Hepatocyte (in vitro differentiated cells): ENCODE measurements around the gene KCNMB1. TPM values are rescaled to one million over a fixed set of nuclear protein-coding genes. Genes with fewer than 3 reads are reported as not detected.

ENCODE experiments used
- DNase-seq: peaks from one replicate; pipeline ENCODE4 v3.0.0-alpha.2; 2016; ENCODE audit warnings: low spot score
- H2AFZ ChIP-seq: fragments of 200-600 bp; sonication (generic); 2 replicates; pipeline ENCODE4 v1.6.0; 2016; ENCODE audit warnings: antibody characterized with exemption, mild to moderate bottlenecking
- H3K27ac ChIP-seq: fragments of 200-600 bp; sonication (generic); 2 replicates; pipeline ENCODE4 v1.5.1; 2016; ENCODE audit warnings: mild to moderate bottlenecking
- H3K27me3 ChIP-seq: fragments of 200-600 bp; sonication (generic); 2 replicates; pipeline ENCODE4 v1.6.1; 2016
- H3K36me3 ChIP-seq: fragments of 200-600 bp; sonication (generic); replicated peaks from 2 replicates; pipeline ENCODE4 v1.5.1; 2016; ENCODE audit warnings: low read depth; ENCODE audit not compliant: insufficient read depth
- H3K4me1 ChIP-seq: fragments of 200-600 bp; sonication (generic); 2 replicates; pipeline ENCODE4 v1.5.1; 2016; ENCODE audit warnings: mild to moderate bottlenecking, moderate library complexity; ENCODE audit not compliant: insufficient read depth
- H3K4me2 ChIP-seq: fragments of 200-600 bp; sonication (generic); 2 replicates; pipeline ENCODE4 v1.6.0; 2016
- H3K4me3 ChIP-seq: fragments of 200-600 bp; sonication (generic); 2 replicates; pipeline ENCODE4 v1.5.1; 2016; ENCODE audit warnings: mild to moderate bottlenecking
- H3K79me2 ChIP-seq: fragments of 200-600 bp; sonication (generic); 2 replicates; pipeline ENCODE4 v1.6.0; 2017; ENCODE audit warnings: mild to moderate bottlenecking
- H3K9me2 ChIP-seq: fragments of 200-600 bp; sonication (generic); replicated peaks from 2 replicates; pipeline ENCODE4 v1.6.0; 2017; ENCODE audit warnings: mild to moderate bottlenecking; ENCODE audit not compliant: insufficient read depth
- H3K9me3 ChIP-seq: fragments of 200-600 bp; sonication (generic); 2 replicates; pipeline ENCODE4 v1.5.1; 2016; ENCODE audit warnings: low read depth, mild to moderate bottlenecking
- H4K20me1 ChIP-seq: fragments of 200-600 bp; sonication (generic); 2 replicates; pipeline ENCODE4 v1.6.0; 2016; ENCODE audit warnings: mild to moderate bottlenecking; ENCODE audit not compliant: insufficient read depth, poor library complexity, severe bottlenecking
- EZH2 ChIP-seq: fragments of 200-600 bp; sonication (generic); IDR thresholded peaks from 2 replicates; pipeline ENCODE4 v1.6.1; 2016; ENCODE audit warnings: antibody characterized with exemption, mild to moderate bottlenecking, borderline replicate concordance
- EZH2phosphoT487 ChIP-seq: fragments of 200-600 bp; sonication (generic); IDR thresholded peaks from one replicate; pipeline ENCODE4 v1.6.1; 2018; ENCODE audit warnings: antibody characterized with exemption, mild to moderate bottlenecking, low read depth, moderate library complexity; ENCODE audit not compliant: unreplicated experiment, severe bottlenecking
- WGBS: methylation state at CpG from one replicate; pipeline ENCODE4 v1.1.6; 2016; ENCODE audit warnings: low lambda C conversion rate; ENCODE audit errors: missing lambda C conversion rate; 5-methylcytosine and 5-hydroxymethylcytosine counted together
- polyA plus RNA-seq: library from polyadenylated mRNA; unstranded; fragments of >200 nt; fragmentation: Nextera tagmentation; extraction: Ambion mirVana; gene quantifications from 2 replicates; pipeline ENCODE4 v1.2.1, GENCODE V29; 2016
- total RNA-seq: library from RNA; depleted of rRNA; stranded (reverse); fragments of >200 nt; gene quantifications from 2 replicates; pipeline ENCODE4 v1.2.3, GENCODE V29; 2014
- TF ChIP-seq, protein P1 (sequence below): fragments of 200-600 bp; sonication (generic); IDR thresholded peaks from 2 replicates; pipeline ENCODE4 v1.5.1; 2016; ENCODE audit warnings: antibody characterized with exemption, mild to moderate bottlenecking; ENCODE audit not compliant: poor library complexity

The KCNMB1 gene
- total and polyA plus RNA-seq, 2 experiments from 2014 or later: 0.07 to 0.19 TPM

GRCh38 chr5:170327168-170327567 lies 62.0 kb downstream of the KCNMB1 start:
- TF ChIP-seq EZH2phosphoT487 (no peak), EZH2 (no peak)
- TF ChIP-seq, protein P1, sequence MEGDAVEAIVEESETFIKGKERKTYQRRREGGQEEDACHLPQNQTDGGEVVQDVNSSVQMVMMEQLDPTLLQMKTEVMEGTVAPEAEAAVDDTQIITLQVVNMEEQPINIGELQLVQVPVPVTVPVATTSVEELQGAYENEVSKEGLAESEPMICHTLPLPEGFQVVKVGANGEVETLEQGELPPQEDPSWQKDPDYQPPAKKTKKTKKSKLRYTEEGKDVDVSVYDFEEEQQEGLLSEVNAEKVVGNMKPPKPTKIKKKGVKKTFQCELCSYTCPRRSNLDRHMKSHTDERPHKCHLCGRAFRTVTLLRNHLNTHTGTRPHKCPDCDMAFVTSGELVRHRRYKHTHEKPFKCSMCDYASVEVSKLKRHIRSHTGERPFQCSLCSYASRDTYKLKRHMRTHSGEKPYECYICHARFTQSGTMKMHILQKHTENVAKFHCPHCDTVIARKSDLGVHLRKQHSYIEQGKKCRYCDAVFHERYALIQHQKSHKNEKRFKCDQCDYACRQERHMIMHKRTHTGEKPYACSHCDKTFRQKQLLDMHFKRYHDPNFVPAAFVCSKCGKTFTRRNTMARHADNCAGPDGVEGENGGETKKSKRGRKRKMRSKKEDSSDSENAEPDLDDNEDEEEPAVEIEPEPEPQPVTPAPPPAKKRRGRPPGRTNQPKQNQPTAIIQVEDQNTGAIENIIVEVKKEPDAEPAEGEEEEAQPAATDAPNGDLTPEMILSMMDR: no peak
- Histone ChIP-seq H3K27me3 (no peaks in the 10 kb centered on the region), H3K4me2 (no peak overlapping the region), H3K4me3 (no peak overlapping the region), H3K36me3 (no peaks in the 10 kb centered on the region), H3K9me3 (no peaks in the 10 kb centered on the region), H3K9me2 (no peaks in the 10 kb centered on the region), H2AFZ (no peak overlapping the region), H3K27ac (no peak overlapping the region), H4K20me1 (no peaks in the 10 kb centered on the region), H3K4me1 (no peaks in the 10 kb centered on the region), H3K79me2 (no peaks in the 10 kb centered on the region)
- WGBS: 81% methylated on average over 4 of the region's 4 CpGs
- DNase-seq: no peak

Other genes with a start within 250 kb of the KCNMB1 start
- not detected in 2 replicates for gene C5orf58, start 156.4 kb downstream of the KCNMB1 start, total RNA-seq
- gene C5orf58, start 156.4 kb downstream of the KCNMB1 start, polyA plus RNA-seq: 0.58 TPM in 1 of 2 replicates, not detected in the other
- gene LCP2, start 91.6 kb downstream of the KCNMB1 start, total RNA-seq: 0.60 and 0.80 TPM in 2 replicates
- 0.35 TPM in 1 of 2 replicates, not detected in the other for gene LCP2, start 91.6 kb downstream of the KCNMB1 start, polyA plus RNA-seq
- 0.43 and 1.5 TPM in 2 replicates for gene KCNIP1, start 114.7 kb upstream of the KCNMB1 start, total RNA-seq
- gene KCNIP1, start 114.7 kb upstream of the KCNMB1 start, polyA plus RNA-seq: 0.80 and 0.88 TPM in 2 replicates